A673 (cell line): ENCODE data around the gene RASSF3. TPM values are rescaled to one million over a fixed set of nuclear protein-coding genes. Genes with fewer than 3 reads are reported as not detected.

Source experiments
- BruUV-seq: library from RNA; stranded (reverse); fragments of 400-500 nt; replicated peaks from 2 replicates; lab custom pipeline; 2021; lab: Mats Ljungman, UMichigan
- CTCF ChIA-PET: fragments of 300-600 bp; sonication (Branson Sonifier 250); formaldehyde crosslinking; loops from one replicate; lab custom pipeline; 2022; ENCODE audit warnings: antibody characterized with exemption; lab: Charles Lee
- POLR2A ChIA-PET: fragments of 300-600 bp; sonication (Branson Sonifier 250); formaldehyde crosslinking; loops from one replicate; lab custom pipeline; 2022; ENCODE audit warnings: antibody characterized with exemption; ENCODE audit not compliant: low non-redundant PET; lab: Charles Lee
- DNase-seq: peaks from one replicate; pipeline ENCODE4 v3.0.0-alpha.2; 2015; ENCODE audit warnings: low spot score
- H3K27ac ChIP-seq: fragments of 200-600 bp; sonication (generic); 2 replicates; pipeline ENCODE4 v1.5.1; 2016; ENCODE audit warnings: mixed run types, low read depth, mild to moderate bottlenecking, mixed read lengths, antibody characterized with exemption, low read length; ENCODE audit not compliant: poor library complexity, severe bottlenecking
- H3K27me3 ChIP-seq: fragments of 200-600 bp; sonication (generic); replicated peaks from 2 replicates; pipeline ENCODE4 v1.6.1; 2017; ENCODE audit warnings: mixed run types, low read depth, mild to moderate bottlenecking, mixed read lengths, antibody characterized with exemption, low read length; ENCODE audit not compliant: insufficient read depth, poor library complexity
- H3K36me3 ChIP-seq: fragments of 200-600 bp; sonication (generic); 2 replicates; pipeline ENCODE4 v1.6.1; 2016; ENCODE audit warnings: mixed run types, mild to moderate bottlenecking, mixed read lengths, antibody characterized with exemption, low read length; ENCODE audit not compliant: insufficient read depth, poor library complexity, severe bottlenecking
- H3K4me1 ChIP-seq: fragments of 200-600 bp; sonication (generic); 2 replicates; pipeline ENCODE4 v1.6.1; 2017; ENCODE audit warnings: mixed run types, mild to moderate bottlenecking, mixed read lengths, antibody characterized with exemption, low read length; ENCODE audit not compliant: insufficient read depth, poor library complexity, severe bottlenecking
- H3K4me3 ChIP-seq: fragments of 200-600 bp; sonication (generic); 2 replicates; pipeline ENCODE4 v1.5.1; 2016; ENCODE audit warnings: low read depth, mixed run types, mild to moderate bottlenecking, mixed read lengths, low read length; ENCODE audit not compliant: poor library complexity, severe bottlenecking
- H3K9me3 ChIP-seq: fragments of 200-600 bp; sonication (generic); 2 replicates; pipeline ENCODE4 v1.6.1; 2016; ENCODE audit warnings: mixed run types, low read depth, mild to moderate bottlenecking, mixed read lengths, antibody characterized with exemption, low read length; ENCODE audit not compliant: poor library complexity, severe bottlenecking
- CTCF ChIP-seq: fragments of 300-800, 200-600 bp; sonication (generic); conservative IDR thresholded peaks from 2 replicates; pipeline ENCODE4 v1.5.1; 2017; ENCODE audit warnings: low read depth, mild to moderate bottlenecking, antibody characterized with exemption, low read length, moderate library complexity, mixed read lengths
- EZH2 ChIP-seq: fragments of 200-600 bp; sonication (generic); IDR thresholded peaks from 2 replicates; pipeline ENCODE4 v1.6.1; 2017; ENCODE audit warnings: borderline replicate concordance, low read depth, mild to moderate bottlenecking, mixed read lengths, antibody characterized with exemption, low read length; ENCODE audit not compliant: poor library complexity, severe bottlenecking
- intact Hi-C: fragments of 100-400 bp; cut with micrococcal nuclease; formaldehyde crosslinking; loops from one replicate; pipeline ENCODE4 v1.10.0; 2022; ENCODE audit not compliant: unreplicated experiment
- total RNA-seq: library from RNA; stranded (reverse); gene quantifications from 2 replicates; pipeline ENCODE4 v1.2.3, GENCODE V29; 2021

RASSF3 gene
- total RNA-seq, 1 experiment from 2014 or later = 38.2 TPM

GRCh38 chr12:64701283-64701682, 91.0 kb downstream of the RASSF3 start:
- intact Hi-C loops = no loop called here
- Histone ChIP-seq H3K4me3 (no peak overlapping the region), H3K27me3 (no peaks in the 10 kb centered on the region), H3K4me1 (no peaks in the 10 kb centered on the region), H3K36me3 (no peaks in the 10 kb centered on the region), H3K27ac (no peak overlapping the region), H3K9me3 (no peaks in the 10 kb centered on the region)
- ChIA-PET POLR2A (no interaction called here), CTCF (no interaction called here)
- no peak for TF ChIP-seq EZH2
- no peak for TF ChIP-seq CTCF
- no peak for DNase-seq
- BruUV-seq = no TSS peak

- no peaks in the 10 kb centered on the region for H3K36me3 ChIP-seq
- no TSS peak for BruUV-seq
Observed at GRCh38 chr12:64706306-64706705, 96.0 kb downstream of the RASSF3 start.

GRCh38 chr12:64706857-64707256, 96.6 kb downstream of the RASSF3 start:
- no peak overlapping the region for H3K27ac ChIP-seq
- ChIA-PET POLR2A (no interaction called here), CTCF (interaction anchor here (0.9 kb wide), 2 partner anchors 9 to 157 kb away, joined by 3 to 4 read pairs; no protein-coding TSS in a partner anchor)
- no peak for DNase-seq
- TF ChIP-seq EZH2 (no peak), CTCF (no peak)
- no peaks in the 10 kb centered on the region for H3K36me3 ChIP-seq
- no peaks in the 10 kb centered on the region for H3K4me1 ChIP-seq
- intact Hi-C loops = no loop called here
- H3K9me3 ChIP-seq = no peaks in the 10 kb centered on the region
- H3K27me3 ChIP-seq = no peaks in the 10 kb centered on the region
- BruUV-seq = no TSS peak
- H3K4me3 ChIP-seq = no peak overlapping the region

More at GRCh38 chr12:64706306-64706705, 96.0 kb downstream of the RASSF3 start:
- DNase-seq = no peak
- Histone ChIP-seq H3K4me1 (no peaks in the 10 kb centered on the region), H3K27ac (no peak overlapping the region), H3K4me3 (no peak overlapping the region), H3K9me3 (no peaks in the 10 kb centered on the region), H3K27me3 (no peaks in the 10 kb centered on the region)
- no peak for TF ChIP-seq CTCF
- no peak for TF ChIP-seq EZH2
- intact Hi-C loops = no loop called here
- POLR2A ChIA-PET = no interaction called here
- CTCF ChIA-PET = no interaction called here
